Keratinocyte (primary cell): ENCODE data around the gene NKAPD1. TPM values are rescaled to one million over a fixed set of nuclear protein-coding genes. Genes with fewer than 3 reads are reported as not detected.
A peak's percentile ranks its signal among the peaks of the same experiment; 100 is the strongest.

Experiments
- DNase-seq: peaks from one replicate; pipeline ENCODE4 v3.0.0-alpha.2; 2011; ENCODE audit warnings: low read depth, missing footprints, low spot score
- FAIRE-seq: peaks from 2 replicates; lab custom pipeline; 2011; peaks lifted over from hg19 to GRCh38; lab: Jason Lieb, UNC
- H2AFZ ChIP-seq: 2 replicates; pipeline ENCODE4 v1.6.0; 2012; ENCODE audit warnings: low read length, control low read depth, inconsistent platforms; ENCODE audit not compliant: control insufficient read depth
- H3K27ac ChIP-seq: 2 replicates; pipeline ENCODE4 v1.5.1; 2011; ENCODE audit warnings: low read length; ENCODE audit not compliant: control insufficient read depth, insufficient read depth
- H3K27me3 ChIP-seq: 3 replicates; pipeline ENCODE4 v1.6.0; 2011; ENCODE audit warnings: low read length; ENCODE audit not compliant: control insufficient read depth, insufficient read depth; ENCODE audit errors: extremely low read depth
- H3K36me3 ChIP-seq, 2 experiments: 2 replicates in 1 of 2; 3 replicates in 1 of 2; pipeline ENCODE4 v1.5.1; 2011; ENCODE audit warnings: low read length in 2 of 2, mild to moderate bottlenecking in 1 of 2; ENCODE audit not compliant: control insufficient read depth in 2 of 2, insufficient read depth in 2 of 2; ENCODE audit errors: extremely low read depth in 1 of 2
- H3K4me1 ChIP-seq: 3 replicates; pipeline ENCODE4 v1.5.1; 2011; ENCODE audit warnings: low read length; ENCODE audit not compliant: control insufficient read depth, insufficient read depth; ENCODE audit errors: extremely low read depth
- H3K4me2 ChIP-seq: 3 replicates; pipeline ENCODE4 v1.6.0; 2011; ENCODE audit warnings: low read depth, low read length; ENCODE audit not compliant: control insufficient read depth, insufficient read depth; ENCODE audit errors: extremely low read depth
- H3K4me3 ChIP-seq, 3 experiments: fragments of 200-600 bp in 1 of 3; sonication (generic) in 1 of 3; 2 replicates in 2 of 3; 3 replicates in 1 of 3; pipeline ENCODE4 v1.5.1; 2011 to 2016; ENCODE audit warnings: low read length in 3 of 3, mild to moderate bottlenecking in 3 of 3, control low read depth in 2 of 3, inconsistent platforms in 1 of 3, low read depth in 1 of 3, mixed read lengths in 1 of 3, mixed run types in 1 of 3, moderate library complexity in 1 of 3; ENCODE audit not compliant: control insufficient read depth in 2 of 3, insufficient read depth in 2 of 3; ENCODE audit errors: extremely low read depth in 1 of 3
- H3K79me2 ChIP-seq: 2 replicates; pipeline ENCODE4 v1.6.0; 2012; ENCODE audit warnings: low read length; ENCODE audit not compliant: control insufficient read depth, insufficient read depth
- H3K9ac ChIP-seq: 3 replicates; pipeline ENCODE4 v1.6.0; 2011; ENCODE audit warnings: low read length; ENCODE audit not compliant: control insufficient read depth, insufficient read depth; ENCODE audit errors: extremely low read depth
- H3K9me1 ChIP-seq: 3 replicates; pipeline ENCODE4 v1.6.0; 2011; ENCODE audit warnings: low read length; ENCODE audit not compliant: control insufficient read depth, insufficient read depth; ENCODE audit errors: extremely low read depth
- H3K9me3 ChIP-seq: 2 replicates; pipeline ENCODE4 v1.5.1; 2012; ENCODE audit warnings: low read depth, low read length; ENCODE audit not compliant: control insufficient read depth
- H4K20me1 ChIP-seq: 3 replicates; pipeline ENCODE4 v1.6.0; 2011; ENCODE audit warnings: low read length; ENCODE audit not compliant: control insufficient read depth, insufficient read depth; ENCODE audit errors: extremely low read depth
- EZH2 ChIP-seq: IDR thresholded peaks from one replicate; pipeline ENCODE4 v1.6.1; 2012; ENCODE audit warnings: inconsistent platforms, mild to moderate bottlenecking, low read length, moderate library complexity
- dilution Hi-C: fragments of 300-500 bp; cut with MboI; formaldehyde crosslinking; loops from one replicate; pipeline ENCODE4 v1.7.0; 2020; ENCODE audit warnings: low sequenced_read_pairs; ENCODE audit not compliant: extremely low pct_ligation_motif_present
- polyA plus RNA-seq, 5 experiments: library from polyadenylated mRNA; depleted of rRNA in 3 of 5; stranded (reverse) in 3 of 5; stranded (forward) in 1 of 5; unstranded in 1 of 5; fragments of >200 nt; gene quantifications; 1 replicate in 1 of 5; 2 replicates in 3 of 5; 3 replicates in 1 of 5; pipeline versions ENCODE4 v1.2.1 to v1.2.3, GENCODE V29; 2011 to 2012; ENCODE audit warnings: missing spikeins in 2 of 5, low read depth in 1 of 5, low replicate concordance in 1 of 5
- TF ChIP-seq, protein P1 (sequence below), 3 experiments: IDR thresholded peaks in 1 of 3; conservative IDR thresholded peaks in 1 of 3; optimal IDR thresholded peaks in 1 of 3; 2 replicates in 2 of 3; 3 replicates in 1 of 3; pipeline versions ENCODE3 to v1.5.1; 2011; ENCODE audit warnings: low read length in 3 of 3, mild to moderate bottlenecking in 3 of 3, moderate library complexity in 2 of 3, control low read depth in 1 of 3, inconsistent platforms in 1 of 3; ENCODE audit not compliant: insufficient read depth in 2 of 3; ENCODE audit errors: extremely low read depth in 1 of 3

The NKAPD1 gene
- polyA plus RNA-seq, 1 donor (not counting 4 experiments of a cell fraction or from before 2014, with no cell fraction given) = 18.9 TPM

DNA sequence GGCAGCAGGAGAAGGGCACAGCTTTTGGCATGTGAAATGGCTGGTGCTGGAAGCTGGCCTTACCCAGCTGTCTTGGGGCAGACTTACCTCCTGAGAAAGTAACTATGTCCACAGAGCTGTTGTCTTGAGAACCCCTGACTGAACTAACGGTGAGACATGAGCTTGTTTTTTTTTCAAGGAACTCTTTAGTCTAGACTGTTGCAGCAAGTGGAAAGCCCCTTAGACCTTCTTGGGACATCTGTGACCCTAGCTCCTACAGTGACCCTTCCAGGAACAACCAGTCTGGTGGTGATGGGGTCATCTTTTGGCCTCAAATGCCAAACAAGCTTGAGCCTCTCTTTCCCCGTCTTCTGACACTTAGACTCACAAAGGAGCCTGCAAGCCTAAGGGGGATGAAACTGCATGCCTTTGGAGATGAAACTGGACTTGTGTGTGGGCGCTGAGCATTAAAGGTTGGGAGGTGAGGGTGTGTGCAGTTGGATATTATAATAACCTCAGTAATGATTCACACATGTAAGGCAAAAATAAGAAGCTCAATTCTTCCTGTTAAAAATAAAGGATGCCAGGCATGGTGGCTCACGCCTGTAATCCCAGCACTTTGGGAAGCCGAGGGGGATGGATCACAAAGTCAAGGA lies 48.0 kb downstream of the NKAPD1 start:
- Histone ChIP-seq H3K9ac (peak overlapping the region; percentile 13), H3K9me1 (no peaks in the 10 kb centered on the region), H3K27ac (peak overlapping the region; percentile 46), H4K20me1 (no peaks in the 10 kb centered on the region), H3K27me3 (no peaks in the 10 kb centered on the region), H3K4me1 (peaks cover 28% of the 10 kb centered on the region), H3K36me3 (no peaks in the 10 kb centered on the region), H2AFZ (peak overlapping the region; percentile 14), H3K4me3 (no peak overlapping the region), H3K4me2 (no peak overlapping the region), H3K79me2 (no peaks in the 10 kb centered on the region), H3K9me3 (no peaks in the 10 kb centered on the region)
- peak; percentile 26 for FAIRE-seq
- dilution Hi-C loops = no loop called here
- no peak for TF ChIP-seq EZH2
- TF ChIP-seq, protein P1, sequence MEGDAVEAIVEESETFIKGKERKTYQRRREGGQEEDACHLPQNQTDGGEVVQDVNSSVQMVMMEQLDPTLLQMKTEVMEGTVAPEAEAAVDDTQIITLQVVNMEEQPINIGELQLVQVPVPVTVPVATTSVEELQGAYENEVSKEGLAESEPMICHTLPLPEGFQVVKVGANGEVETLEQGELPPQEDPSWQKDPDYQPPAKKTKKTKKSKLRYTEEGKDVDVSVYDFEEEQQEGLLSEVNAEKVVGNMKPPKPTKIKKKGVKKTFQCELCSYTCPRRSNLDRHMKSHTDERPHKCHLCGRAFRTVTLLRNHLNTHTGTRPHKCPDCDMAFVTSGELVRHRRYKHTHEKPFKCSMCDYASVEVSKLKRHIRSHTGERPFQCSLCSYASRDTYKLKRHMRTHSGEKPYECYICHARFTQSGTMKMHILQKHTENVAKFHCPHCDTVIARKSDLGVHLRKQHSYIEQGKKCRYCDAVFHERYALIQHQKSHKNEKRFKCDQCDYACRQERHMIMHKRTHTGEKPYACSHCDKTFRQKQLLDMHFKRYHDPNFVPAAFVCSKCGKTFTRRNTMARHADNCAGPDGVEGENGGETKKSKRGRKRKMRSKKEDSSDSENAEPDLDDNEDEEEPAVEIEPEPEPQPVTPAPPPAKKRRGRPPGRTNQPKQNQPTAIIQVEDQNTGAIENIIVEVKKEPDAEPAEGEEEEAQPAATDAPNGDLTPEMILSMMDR (optimal IDR thresholded peaks at IDR 0.05 in 1 of 3, IDR thresholded peaks at IDR 0.05 in 1 of 3, conservative IDR thresholded peaks at IDR 0.05 in 1 of 3; ENCODE audit: extremely low read depth in 1 of 3, insufficient read depth in 2 of 3, low read length in 3 of 3) = no peak
- no peak for DNase-seq

DNA sequence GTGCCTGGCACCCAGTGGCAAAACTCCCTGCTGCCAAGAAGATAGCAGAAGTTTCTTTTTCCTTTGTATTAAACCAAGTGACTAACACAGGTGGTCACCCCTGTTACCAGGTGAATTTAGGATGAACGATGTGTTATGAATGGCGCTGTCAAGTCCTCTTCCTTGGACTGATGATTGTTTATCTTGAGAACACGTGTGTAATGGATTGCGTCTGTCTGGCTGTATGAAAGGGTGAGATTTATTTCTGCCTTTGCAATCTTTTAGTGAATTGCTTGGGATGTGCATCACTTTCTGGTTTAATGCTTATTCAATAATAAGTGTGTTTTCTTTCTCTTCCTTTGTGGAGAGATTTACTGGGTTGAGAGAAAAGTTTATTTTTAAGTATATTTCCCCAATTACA lies 49.0 kb downstream of the NKAPD1 start:
- Histone ChIP-seq H4K20me1 (no peaks in the 10 kb centered on the region), H3K79me2 (no peaks in the 10 kb centered on the region), H3K4me1 (peaks cover 28% of the 10 kb centered on the region), H3K9me3 (no peaks in the 10 kb centered on the region), H3K4me3 (no peak overlapping the region), H3K9ac (no peak overlapping the region), H3K27me3 (no peaks in the 10 kb centered on the region), H3K4me2 (no peak overlapping the region), H2AFZ (no peak overlapping the region), H3K27ac (no peak overlapping the region), H3K36me3 (no peaks in the 10 kb centered on the region), H3K9me1 (no peaks in the 10 kb centered on the region)
- no peak for DNase-seq
- dilution Hi-C loops = no loop called here
- no peak for TF ChIP-seq EZH2
- TF ChIP-seq, protein P1 (optimal IDR thresholded peaks at IDR 0.05 in 1 of 3, IDR thresholded peaks at IDR 0.05 in 1 of 3, conservative IDR thresholded peaks at IDR 0.05 in 1 of 3; ENCODE audit: extremely low read depth in 1 of 3, insufficient read depth in 2 of 3, low read length in 3 of 3) = no peak
- peak; percentile 20 for FAIRE-seq
